AG20443 (cell line): ENCODE results near the gene SASH3.

ENCODE experiments used
- DNase-seq: peaks from one replicate; pipeline ENCODE4 v3.0.0; 2012; ENCODE audit warnings: low spot score, mixed read lengths

The SASH3 gene

GRCh38 chrX:129783291-129783713, 3.6 kb downstream of the SASH3 start:
- no peak for DNase-seq

- DNase-seq = no peak
These were observed 4.6 kb downstream of the SASH3 start for GRCh38 chrX:129784371-129784770.

- no peak for DNase-seq
These were observed 5.6 kb downstream of the SASH3 start for GRCh38 chrX:129785160-129785947.

GRCh38 chrX:129786210-129786651, 6.5 kb downstream of the SASH3 start:
- no peak for DNase-seq

- no peak for DNase-seq
These were observed 7.7 kb downstream of the SASH3 start for GRCh38 chrX:129787336-129788055.

GRCh38 chrX:129788527-129788926, 8.8 kb downstream of the SASH3 start:
- DNase-seq = no peak

GRCh38 chrX:129790146-129790545, 10.4 kb downstream of the SASH3 start:
- DNase-seq = no peak

GRCh38 chrX:129790808-129791207, 11.1 kb downstream of the SASH3 start:
- no peak for DNase-seq

GRCh38 chrX:129791336-129791735, 11.6 kb downstream of the SASH3 start:
- no peak for DNase-seq

GRCh38 chrX:129791961-129792570, 12.3 kb downstream of the SASH3 start:
- no peak for DNase-seq

GRCh38 chrX:129792586-129793291, 13.0 kb downstream of the SASH3 start:
- DNase-seq = no peak

- no peak for DNase-seq
These were observed 13.9 kb downstream of the SASH3 start for GRCh38 chrX:129793604-129794191.

GRCh38 chrX:129795584-129795983, 15.8 kb downstream of the SASH3 start:
- DNase-seq = no peak

- DNase-seq = no peak
These were observed 17.6 kb downstream of the SASH3 start for GRCh38 chrX:129797251-129797906.

- DNase-seq = no peak
These were observed 18.7 kb downstream of the SASH3 start for GRCh38 chrX:129798456-129798855.

GRCh38 chrX:129798888-129799287, 19.1 kb downstream of the SASH3 start:
- no peak for DNase-seq

- no peak for DNase-seq
These were observed 20.4 kb downstream of the SASH3 start for GRCh38 chrX:129800186-129800585.

- no peak for DNase-seq
These were observed 23.1 kb downstream of the SASH3 start for GRCh38 chrX:129802863-129803262.

- DNase-seq = no peak
These were observed 25.1 kb downstream of the SASH3 start for GRCh38 chrX:129804806-129805205.

- DNase-seq = no peak
These were observed 28.5 kb downstream of the SASH3 start for GRCh38 chrX:129808158-129808828.
